ENCODE data around the gene MTF2. TPM values are rescaled to one million over a fixed set of nuclear protein-coding genes. Genes with fewer than 3 reads are reported as not detected.

Gene MTF2
- total and polyA plus RNA-seq, 9 donors, result 9.7 to 27.4 (median 21.3) TPM

DNA sequence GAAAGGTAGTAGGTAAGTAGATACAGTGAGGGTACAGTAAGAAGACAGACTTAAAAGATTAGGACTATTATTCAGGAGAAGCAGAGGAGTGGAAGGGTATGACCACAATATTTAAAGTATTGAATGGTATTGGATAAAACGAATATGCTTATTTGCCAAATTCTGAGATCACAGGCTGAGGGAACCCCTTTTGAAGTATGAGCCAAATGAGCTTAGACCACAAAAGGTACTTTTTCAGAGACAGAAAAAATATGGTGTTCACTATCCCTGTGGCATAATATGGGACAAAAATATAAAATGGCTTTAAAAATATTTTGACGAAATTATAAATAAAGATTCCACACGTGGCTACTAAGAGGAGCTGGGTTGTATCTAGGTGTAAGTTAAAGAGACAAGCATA lies 880 bp upstream of the MTF2 start:
- peak overlapping the region; percentile 68 to 70 for H3K27ac ChIP-seq
- H3K9me3 ChIP-seq, result no peaks in the 10 kb centered on the region
- no peak for TF ChIP-seq POLR2A (IDR thresholded peaks at IDR 0.05)
- no peak for TF ChIP-seq CTCF (IDR thresholded peaks at IDR 0.05)
- no peak for TF ChIP-seq EP300 (IDR thresholded peaks at IDR 0.05)
- no peaks in the 10 kb centered on the region for H3K36me3 ChIP-seq
- H3K4me3 ChIP-seq, result peak overlapping the region; percentile 81
- no peaks in the 10 kb centered on the region for H3K27me3 ChIP-seq
- no peaks in the 10 kb centered on the region for H3K4me1 ChIP-seq (ENCODE audit: insufficient read depth)
- WGBS, 3 donors, result 4 to 10% (median 4%) methylated on average over 3 of the region's 3 CpGs
- no peak for DNase-seq
- intact Hi-C loops (cut with DNase I), result loop anchor here in 1 of 4 donors (2.0 kb wide), 1 partner anchor 103 kb away; the partner anchor contains the start of genes CCDC18 and TMED5

GRCh38 chr1:93078638-93078985 lies 471 bp upstream of the MTF2 start:
- TF ChIP-seq EP300 (IDR thresholded peaks at IDR 0.05) (no peak), CTCF (IDR thresholded peaks at IDR 0.05) (no peak), POLR2A (IDR thresholded peaks at IDR 0.05) (no peak)
- no peaks in the 10 kb centered on the region for H3K4me1 ChIP-seq (ENCODE audit: insufficient read depth)
- H3K36me3 ChIP-seq, result no peaks in the 10 kb centered on the region
- no peak for DNase-seq
- peak overlapping the region; percentile 68 to 70 for H3K27ac ChIP-seq
- intact Hi-C loops (cut with DNase I), result loop anchor here in 1 of 4 donors (2.0 kb wide), 1 partner anchor 102 kb away; the partner anchor contains the start of genes CCDC18 and TMED5
- no peaks in the 10 kb centered on the region for H3K9me3 ChIP-seq
- H3K4me3 ChIP-seq, result peak overlapping the region; percentile 81
- 0 to 2% (median 0%) methylated on average over 7 of the region's 7 CpGs for WGBS, 3 donors
- H3K27me3 ChIP-seq, result no peaks in the 10 kb centered on the region

DNA sequence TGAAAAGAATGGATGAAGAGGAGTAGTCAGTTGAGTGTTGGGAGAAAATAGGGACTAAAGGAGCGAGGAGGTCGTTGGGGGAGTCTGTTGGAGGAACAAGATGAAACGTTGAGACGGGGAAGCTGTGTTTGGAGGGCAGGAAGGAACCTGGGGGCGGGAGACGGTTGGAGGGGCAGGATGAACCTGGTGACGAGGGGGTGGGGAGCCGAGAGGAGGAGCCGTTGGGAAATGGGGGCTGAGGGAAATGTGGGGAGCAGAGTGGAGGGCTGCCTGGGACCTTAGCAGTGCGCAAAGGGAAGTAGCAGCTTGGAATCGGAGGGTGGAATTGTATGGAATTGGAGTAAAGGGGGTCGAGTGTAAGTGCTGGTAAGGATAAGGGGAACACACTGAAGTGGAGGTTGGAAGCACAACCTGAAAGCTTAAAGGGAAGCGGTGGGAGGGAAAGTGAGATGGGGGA lies 630 bp downstream of the MTF2 start:
- Histone ChIP-seq H3K27ac (peak overlapping the region; percentile 68 to 70), H3K9me3 (no peaks in the 10 kb centered on the region), H3K36me3 (no peaks in the 10 kb centered on the region), H3K4me3 (peak overlapping the region; percentile 81), H3K27me3 (no peaks in the 10 kb centered on the region), H3K4me1 (ENCODE audit: insufficient read depth) (no peaks in the 10 kb centered on the region)
- no peak for TF ChIP-seq POLR2A (IDR thresholded peaks at IDR 0.05)
- DNase-seq, result peak; percentile 19 to 51 (median 42)
- WGBS, 3 donors, result 0 to 2% (median 1%) methylated on average over 13 of the region's 13 CpGs
- intact Hi-C loops (cut with DNase I), result loop anchor here in 1 of 4 donors (2.0 kb wide), 1 partner anchor 101 kb away; the partner anchor contains the start of genes CCDC18 and TMED5

DNA sequence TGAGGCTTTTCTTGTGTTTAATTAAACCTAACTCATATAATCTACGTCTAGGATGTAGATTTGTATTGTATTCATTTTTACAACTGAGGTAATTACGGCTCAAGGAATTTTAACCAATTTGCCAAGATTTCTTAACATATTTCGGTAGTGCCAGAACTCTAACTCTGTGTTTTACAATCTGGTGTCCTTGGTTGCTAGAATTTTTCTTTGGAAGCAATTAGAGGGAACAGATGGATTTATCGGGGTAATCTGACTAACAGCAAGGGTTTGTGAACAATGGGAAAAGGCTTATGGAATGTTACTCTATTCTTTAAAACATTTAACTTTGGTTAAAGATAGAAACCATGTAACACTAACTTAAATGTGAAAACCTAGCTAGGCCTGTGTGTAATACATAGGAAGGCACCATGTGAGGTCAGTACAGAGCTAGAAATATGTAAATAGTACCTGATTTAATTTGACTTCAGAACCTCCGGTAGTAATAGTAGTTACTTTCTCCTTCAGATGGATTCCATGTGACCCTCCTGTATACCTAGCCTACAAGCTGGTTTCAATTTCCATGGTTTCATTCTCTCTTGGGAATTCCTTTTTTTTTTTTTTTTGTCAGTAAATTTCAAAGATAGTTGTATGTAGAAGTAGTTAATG lies 1.2 kb downstream of the MTF2 start:
- intact Hi-C loops (cut with DNase I), result no loop called here
- H3K4me3 ChIP-seq, result peak overlapping the region; percentile 81
- H3K9me3 ChIP-seq, result no peaks in the 10 kb centered on the region
- H3K27me3 ChIP-seq, result no peaks in the 10 kb centered on the region
- no peak for TF ChIP-seq POLR2A (IDR thresholded peaks at IDR 0.05)
- peak in 1 of 3 donors; percentile 18 for TF ChIP-seq CTCF (IDR thresholded peaks at IDR 0.05)
- no peak for TF ChIP-seq EP300 (IDR thresholded peaks at IDR 0.05)
- DNase-seq, result no peak
- no peaks in the 10 kb centered on the region for H3K4me1 ChIP-seq (ENCODE audit: insufficient read depth)
- 0 to 1% (median 0%) methylated on average over 5 of the region's 5 CpGs for WGBS, 3 donors
- H3K27ac ChIP-seq, result peak overlapping the region in 1 of 2 donors; percentile 70
- no peaks in the 10 kb centered on the region for H3K36me3 ChIP-seq

DNA sequence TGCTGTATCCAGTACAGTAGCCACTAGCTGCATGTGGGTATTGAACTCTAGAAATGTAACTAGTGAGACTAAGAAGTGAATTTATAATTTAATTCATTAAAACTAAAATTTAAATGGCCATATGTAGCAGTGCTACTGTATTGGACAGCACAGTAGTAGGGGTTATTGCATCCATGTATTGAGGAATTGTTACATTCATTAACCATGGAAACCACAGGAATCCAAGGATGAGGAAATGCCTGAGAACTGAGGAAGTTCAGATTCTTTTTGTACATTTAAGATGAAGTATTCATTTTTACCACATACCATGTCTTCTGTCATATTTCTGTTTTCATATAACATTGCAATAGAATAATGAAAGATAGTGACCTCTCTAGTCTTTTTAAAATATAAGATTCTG lies 2.6 kb downstream of the MTF2 start:
- Histone ChIP-seq H3K36me3 (no peaks in the 10 kb centered on the region), H3K27ac (no peak overlapping the region), H3K9me3 (no peaks in the 10 kb centered on the region), H3K27me3 (no peaks in the 10 kb centered on the region), H3K4me3 (no peak overlapping the region), H3K4me1 (ENCODE audit: insufficient read depth) (no peaks in the 10 kb centered on the region)
- TF ChIP-seq EP300 (IDR thresholded peaks at IDR 0.05) (no peak), POLR2A (IDR thresholded peaks at IDR 0.05) (no peak), CTCF (IDR thresholded peaks at IDR 0.05) (no peak)
- intact Hi-C loops (cut with DNase I), result no loop called here
- no peak for DNase-seq

All from ovary (tissue), 9 donors.